HG03039 (cell line): Measurements from ENCODE around the gene TJAP1.

ENCODE experiments used
- ATAC-seq: cut with Tn5 transposase; IDR thresholded peaks from one replicate; pipeline ENCODE4 v1.9.1; 2021; ENCODE audit warnings: mild to moderate bottlenecking, moderate library complexity; ENCODE audit not compliant: unreplicated experiment

Gene TJAP1

GRCh38 chr6:43504756-43505593 is 27.6 kb downstream of the TJAP1 start:
- ATAC-seq: no peak

GRCh38 chr6:43505718-43506117 is 28.3 kb downstream of the TJAP1 start:
- no peak for ATAC-seq

DNA sequence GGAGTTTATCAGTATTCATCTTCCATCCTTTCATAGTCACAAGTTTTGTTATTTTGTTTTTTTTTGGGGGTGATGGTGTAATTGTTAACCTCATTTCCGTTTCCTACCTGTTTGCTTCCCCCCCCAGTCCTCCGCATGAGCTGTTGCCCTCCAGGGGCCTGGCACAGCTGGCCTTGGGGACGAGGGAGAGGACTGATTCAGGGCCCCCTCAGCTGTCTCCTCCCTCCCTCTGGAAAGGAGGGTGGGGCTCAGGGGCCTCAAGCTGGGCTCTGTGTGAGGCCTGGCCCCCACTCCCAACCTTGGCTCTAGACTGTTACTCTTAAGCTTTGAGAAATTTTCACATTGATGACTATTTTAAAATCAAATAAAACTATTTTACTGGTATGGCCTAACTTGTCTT is 28.8 kb downstream of the TJAP1 start:
- no peak for ATAC-seq

GRCh38 chr6:43506667-43507471 is 29.5 kb downstream of the TJAP1 start:
- no peak for ATAC-seq

GRCh38 chr6:43508481-43509141 is 31.2 kb downstream of the TJAP1 start:
- ATAC-seq: no peak

- ATAC-seq: peak; percentile 11
These were observed 32.0 kb downstream of the TJAP1 start for GRCh38 chr6:43509142-43509983.

GRCh38 chr6:43509984-43510826 is 32.8 kb downstream of the TJAP1 start, which contains the start of gene LRRC73:
Gene LRRC73 (minus strand): TSS chr6:43510346. CDS start chr6:43509785, 561 bp downstream.
- peak; percentile 42 for ATAC-seq

DNA sequence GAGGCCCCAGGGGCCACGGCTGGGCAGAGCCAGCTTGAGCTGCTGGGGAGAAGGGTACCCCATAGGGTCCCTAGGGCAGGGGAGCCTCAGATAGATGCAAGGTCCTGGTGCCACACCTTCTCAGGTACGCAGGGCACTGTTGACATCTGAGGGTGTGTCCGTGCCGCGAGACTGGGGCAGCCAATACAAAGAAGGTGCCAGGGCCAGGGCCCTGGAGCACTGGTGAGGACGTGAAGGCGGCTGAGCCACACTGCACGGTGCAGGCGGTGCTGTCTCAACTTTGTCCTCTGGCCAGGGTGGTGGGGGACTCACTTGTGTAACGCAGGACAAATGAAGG is 33.4 kb downstream of the TJAP1 start:
- no peak for ATAC-seq

DNA sequence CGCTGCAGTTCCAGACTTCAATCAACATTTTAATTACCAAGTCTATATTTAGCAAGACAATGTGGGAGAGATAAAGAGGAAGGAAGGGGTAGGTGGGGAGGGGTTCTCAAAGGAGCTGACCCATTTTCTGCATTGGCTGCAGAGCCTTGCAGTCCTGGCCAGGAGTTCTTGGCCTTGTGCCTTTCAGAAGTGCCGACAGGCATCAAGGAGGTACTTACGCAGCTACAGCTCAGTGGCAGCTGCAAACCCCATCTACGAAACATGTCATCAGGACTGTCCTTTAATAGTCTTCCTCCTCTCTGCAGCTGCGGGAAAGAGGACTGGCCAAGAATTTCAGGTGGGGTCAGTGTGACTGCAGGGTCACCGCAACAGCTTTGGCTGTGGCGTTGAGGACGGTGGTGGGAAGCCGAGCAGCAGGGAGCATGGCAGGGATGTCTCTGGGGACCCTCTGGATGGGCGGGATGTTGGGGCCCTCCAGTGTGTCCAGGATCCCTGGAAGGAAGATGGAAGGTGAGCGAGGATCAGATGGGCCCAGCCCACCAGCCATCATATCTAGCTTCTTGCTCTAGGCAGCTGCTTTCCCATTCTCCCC is 34.5 kb downstream of the TJAP1 start:
- no peak for ATAC-seq

GRCh38 chr6:43515808-43516207 is 38.4 kb downstream of the TJAP1 start:
- ATAC-seq: no peak

GRCh38 chr6:43516367-43516696 is 39.0 kb downstream of the TJAP1 start:
- no peak for ATAC-seq

DNA sequence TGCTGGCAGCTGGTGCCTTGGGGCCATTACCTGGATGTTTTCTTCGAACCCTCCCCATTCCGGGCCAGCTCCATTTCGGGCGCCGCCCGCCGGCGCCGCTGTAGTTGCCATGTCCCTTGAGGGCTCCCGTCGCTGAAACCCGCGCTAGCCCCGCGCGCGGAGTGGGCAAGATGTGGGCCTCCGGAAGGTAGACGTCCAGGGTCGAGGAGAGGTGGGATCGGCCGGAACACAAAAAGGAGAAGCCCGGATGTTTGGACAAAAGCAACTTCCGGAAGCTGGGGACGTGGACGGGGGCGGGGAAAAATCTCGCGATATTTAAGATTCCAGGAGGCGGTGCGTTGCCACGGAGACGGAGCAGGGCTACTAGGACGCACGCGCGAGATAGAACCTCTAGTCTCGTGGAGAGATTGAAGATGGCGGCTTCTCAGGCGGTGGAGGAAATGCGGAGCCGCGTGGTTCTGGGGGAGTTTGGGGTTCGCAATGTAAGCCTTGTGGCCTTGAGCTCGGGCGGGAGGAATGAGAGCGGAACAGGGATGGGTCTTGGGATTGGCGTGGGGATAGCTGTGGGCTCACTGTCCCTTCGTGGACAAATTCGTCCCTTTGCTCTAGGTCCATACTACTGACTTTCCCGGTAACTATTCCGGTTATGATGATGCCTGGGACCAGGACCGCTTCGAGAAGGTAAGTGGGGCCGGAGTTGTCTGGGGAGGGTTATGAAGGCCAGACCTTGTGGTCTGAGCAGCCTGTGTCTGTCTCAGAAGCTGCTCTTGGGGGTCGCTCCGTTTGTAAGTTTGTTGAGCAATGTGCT is 39.5 kb downstream of the TJAP1 start, which contains the start of the genes POLR1C and YIPF3:
Gene POLR1C, plus strand, starts transcription at position 393 of the 808 bp plus-strand sequence. Its CDS starts 21 bp downstream, at position 414.
Gene YIPF3, minus strand, starts transcription at position 230 of the 808 bp plus-strand sequence. Its CDS starts 119 bp downstream, at position 111.
- ATAC-seq: peak; percentile 78

DNA sequence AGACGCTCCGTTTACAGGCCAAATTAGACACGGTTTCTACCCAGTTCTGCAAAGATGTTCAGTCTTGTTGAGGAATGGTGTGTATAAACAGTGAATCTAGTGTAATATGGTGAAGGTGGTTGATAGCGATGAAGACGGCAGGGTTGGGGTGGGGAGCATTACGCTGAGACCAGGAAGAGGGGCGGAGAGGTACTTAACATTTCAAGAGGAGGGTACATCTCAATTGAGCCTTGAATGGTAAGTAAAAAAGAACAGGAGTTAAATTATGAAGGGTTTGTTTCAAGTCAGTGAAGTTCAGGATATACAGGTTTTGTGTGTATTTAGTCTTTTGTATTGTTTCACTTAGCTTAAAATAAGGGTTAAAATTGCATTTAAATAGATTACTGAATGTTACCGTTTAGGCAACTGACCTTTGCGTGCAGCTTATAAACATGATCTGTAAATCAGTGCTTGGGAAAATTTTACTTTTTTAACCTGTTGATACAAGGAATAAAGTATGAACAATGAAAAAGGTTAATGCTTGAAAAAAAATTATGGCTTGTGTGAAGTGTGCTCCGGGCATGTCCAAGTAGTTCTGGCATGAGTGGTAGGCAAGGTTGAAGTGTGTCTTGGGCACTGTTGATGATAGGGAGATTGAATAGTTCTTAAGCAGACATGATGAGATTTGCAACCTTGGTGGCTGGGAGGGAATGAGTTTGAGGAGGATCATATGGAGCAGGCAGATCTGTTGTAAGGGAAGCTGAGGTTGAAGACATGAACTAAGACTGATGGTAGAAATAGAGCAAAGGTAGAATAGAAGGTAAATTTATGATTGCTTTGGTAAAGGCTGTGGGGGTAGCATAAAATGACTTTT is 40.4 kb downstream of the TJAP1 start:
- no peak for ATAC-seq

DNA sequence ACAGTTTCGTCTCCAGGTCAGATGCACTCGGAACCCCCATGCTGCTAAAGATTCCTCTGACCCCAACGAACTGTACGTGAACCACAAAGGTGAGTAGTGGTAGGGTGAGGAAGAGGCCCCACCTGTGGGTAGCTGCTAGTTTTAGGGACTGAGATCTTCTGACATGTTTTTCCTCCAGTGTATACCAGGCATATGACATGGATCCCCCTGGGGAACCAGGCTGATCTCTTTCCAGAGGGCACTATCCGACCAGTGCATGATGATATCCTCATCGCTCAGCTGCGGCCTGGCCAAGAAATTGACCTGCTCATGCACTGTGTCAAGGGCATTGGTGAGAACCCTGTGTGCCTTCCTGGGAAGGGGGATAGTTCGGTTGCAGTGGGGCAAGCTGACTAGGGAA is 42.7 kb downstream of the TJAP1 start:
- no peak for ATAC-seq

- no peak for ATAC-seq
These were observed 44.5 kb downstream of the TJAP1 start for GRCh38 chr6:43521836-43522235.

DNA sequence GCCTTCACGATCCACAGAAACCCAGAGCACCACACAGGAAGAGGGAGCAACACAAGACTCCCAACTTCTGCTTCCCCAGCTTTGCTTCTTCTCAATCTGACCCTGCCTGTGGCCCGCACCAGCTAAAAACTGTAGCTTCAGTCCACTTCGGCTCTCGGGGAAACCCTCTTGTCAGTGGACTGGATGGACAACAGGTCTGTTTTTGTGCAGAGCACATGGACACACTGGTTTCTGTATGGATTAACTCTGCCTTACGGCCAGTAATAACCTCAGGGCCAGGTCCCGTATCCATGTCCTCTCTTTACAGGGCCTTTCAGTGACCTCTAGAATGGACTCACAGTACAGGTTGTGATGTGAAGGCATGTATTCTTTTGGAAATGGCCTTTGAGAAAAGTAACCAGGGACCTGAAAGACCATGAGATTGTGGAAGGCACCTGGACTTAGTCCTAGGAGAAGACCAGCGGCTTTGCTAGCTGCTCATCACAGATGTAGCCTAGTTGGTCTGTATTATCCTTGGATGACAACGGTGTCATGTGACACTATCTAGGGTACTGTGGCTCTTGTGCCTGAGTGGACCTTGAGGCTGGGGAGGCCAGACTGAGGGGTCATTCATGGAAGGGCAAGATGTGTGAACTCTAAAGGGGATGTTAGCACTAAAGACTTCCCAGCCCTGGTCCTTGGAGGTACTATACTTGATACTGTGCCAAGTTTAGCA is 45.3 kb downstream of the TJAP1 start:
- ATAC-seq: no peak

GRCh38 chr6:43523284-43523683 is 45.9 kb downstream of the TJAP1 start:
- ATAC-seq: no peak
